ENCODE measurements around the gene PFKFB2. TPM values are rescaled to one million over a fixed set of nuclear protein-coding genes. Genes with fewer than 3 reads are reported as not detected.
A peak's percentile ranks its signal among the peaks of the same experiment; 100 is the strongest.

Gene PFKFB2
- total and polyA plus RNA-seq, 2 experiments from 2014 or later = 9.5 to 19.2 TPM

DNA sequence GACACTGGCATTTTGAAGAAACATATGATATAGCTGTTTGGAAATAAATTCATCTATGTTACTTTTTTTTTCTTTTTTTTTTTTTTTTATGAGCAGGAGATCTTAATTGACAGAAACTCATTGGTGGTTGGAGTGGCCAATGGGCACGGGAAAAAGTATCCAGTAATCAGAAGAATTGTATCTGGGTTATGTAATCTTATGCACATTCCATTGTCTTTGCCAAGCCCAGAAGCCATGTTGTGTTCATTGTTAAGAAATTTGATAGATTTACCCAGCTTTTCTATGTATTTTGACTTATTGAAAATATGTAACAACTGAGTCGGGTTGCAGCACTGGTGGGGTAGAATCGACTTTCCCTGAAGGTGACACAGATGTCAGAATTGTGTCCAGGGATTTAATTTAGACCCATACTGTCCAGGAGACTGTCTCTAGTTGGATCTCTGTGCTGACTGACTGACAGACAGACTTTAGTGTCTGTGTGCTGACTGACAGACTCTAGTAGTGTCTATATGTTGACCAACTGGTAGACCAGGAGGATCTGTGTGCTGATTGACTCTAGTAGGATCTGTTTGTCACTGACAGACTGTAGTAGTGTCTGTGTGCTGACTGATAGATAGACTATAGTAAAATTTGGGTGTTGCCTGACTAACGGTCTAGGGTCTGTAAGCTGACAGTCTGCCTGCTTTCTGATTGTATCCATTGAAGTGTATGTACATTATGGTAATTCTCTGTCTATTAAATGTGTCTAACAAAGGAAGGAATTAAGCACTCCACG, 23.3 kb downstream of the PFKFB2 start:
- H2AFZ ChIP-seq = no peak overlapping the region
- no peak for TF ChIP-seq EZH2phosphoT487 (IDR thresholded peaks at IDR 0.05; ENCODE audit: low read depth, severe bottlenecking, unreplicated experiment)
- TF ChIP-seq, protein P1, sequence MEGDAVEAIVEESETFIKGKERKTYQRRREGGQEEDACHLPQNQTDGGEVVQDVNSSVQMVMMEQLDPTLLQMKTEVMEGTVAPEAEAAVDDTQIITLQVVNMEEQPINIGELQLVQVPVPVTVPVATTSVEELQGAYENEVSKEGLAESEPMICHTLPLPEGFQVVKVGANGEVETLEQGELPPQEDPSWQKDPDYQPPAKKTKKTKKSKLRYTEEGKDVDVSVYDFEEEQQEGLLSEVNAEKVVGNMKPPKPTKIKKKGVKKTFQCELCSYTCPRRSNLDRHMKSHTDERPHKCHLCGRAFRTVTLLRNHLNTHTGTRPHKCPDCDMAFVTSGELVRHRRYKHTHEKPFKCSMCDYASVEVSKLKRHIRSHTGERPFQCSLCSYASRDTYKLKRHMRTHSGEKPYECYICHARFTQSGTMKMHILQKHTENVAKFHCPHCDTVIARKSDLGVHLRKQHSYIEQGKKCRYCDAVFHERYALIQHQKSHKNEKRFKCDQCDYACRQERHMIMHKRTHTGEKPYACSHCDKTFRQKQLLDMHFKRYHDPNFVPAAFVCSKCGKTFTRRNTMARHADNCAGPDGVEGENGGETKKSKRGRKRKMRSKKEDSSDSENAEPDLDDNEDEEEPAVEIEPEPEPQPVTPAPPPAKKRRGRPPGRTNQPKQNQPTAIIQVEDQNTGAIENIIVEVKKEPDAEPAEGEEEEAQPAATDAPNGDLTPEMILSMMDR (IDR thresholded peaks at IDR 0.05; ENCODE audit: poor library complexity) = no peak
- TF ChIP-seq EZH2 (IDR thresholded peaks at IDR 0.05; ENCODE audit: borderline replicate concordance) = no peak
- WGBS (ENCODE audit: low lambda C conversion rate, missing lambda C conversion rate) = 87% methylated on average over 5 of the region's 5 CpGs

DNA sequence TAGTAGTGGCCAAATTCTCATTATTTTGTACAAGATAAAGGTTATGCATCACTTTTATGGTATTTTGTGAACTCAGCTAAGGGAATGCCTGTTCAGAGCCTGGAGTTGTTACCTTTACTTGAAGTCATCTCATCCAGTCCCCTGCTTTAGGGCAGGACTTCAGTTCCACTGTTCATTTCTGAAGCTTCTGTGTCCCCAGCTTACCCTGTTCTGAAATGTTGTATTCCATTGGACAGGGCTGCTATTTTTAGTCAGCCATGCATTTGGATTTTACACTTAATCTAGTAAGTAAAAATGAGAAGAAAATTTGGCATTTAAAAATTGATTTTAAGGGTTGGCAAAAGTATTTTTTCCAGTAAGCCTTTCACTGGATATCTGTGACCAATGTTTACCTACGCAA, 23.9 kb downstream of the PFKFB2 start:
- no peak overlapping the region for H3K4me3 ChIP-seq
- TF ChIP-seq EZH2phosphoT487 (IDR thresholded peaks at IDR 0.05; ENCODE audit: low read depth, severe bottlenecking, unreplicated experiment) = no peak
- TF ChIP-seq EZH2 (IDR thresholded peaks at IDR 0.05; ENCODE audit: borderline replicate concordance) = no peak
- TF ChIP-seq, protein P1 (IDR thresholded peaks at IDR 0.05; ENCODE audit: poor library complexity) = no peak
- no peak overlapping the region for H3K4me2 ChIP-seq
- no peak for DNase-seq (ENCODE audit: low spot score)
- no peak overlapping the region for H3K27ac ChIP-seq
- no peaks in the 10 kb centered on the region for H3K9me3 ChIP-seq (ENCODE audit: low read depth)
- H3K79me2 ChIP-seq = no peaks in the 10 kb centered on the region
- no peaks in the 10 kb centered on the region for H3K36me3 ChIP-seq (replicated peaks; ENCODE audit: insufficient read depth, low read depth)
- no peak overlapping the region for H2AFZ ChIP-seq
- no peaks in the 10 kb centered on the region for H4K20me1 ChIP-seq (ENCODE audit: insufficient read depth, poor library complexity, severe bottlenecking)
- WGBS (ENCODE audit: low lambda C conversion rate, missing lambda C conversion rate) = 92% methylated on average over 1 of the region's 1 CpG
- H3K27me3 ChIP-seq = no peaks in the 10 kb centered on the region
- no peaks in the 10 kb centered on the region for H3K4me1 ChIP-seq (ENCODE audit: insufficient read depth)
- no peaks in the 10 kb centered on the region for H3K9me2 ChIP-seq (replicated peaks; ENCODE audit: insufficient read depth)

More for the DNA sequence above, 23.3 kb downstream of the PFKFB2 start:
- Histone ChIP-seq H3K9me3 (ENCODE audit: low read depth) (no peaks in the 10 kb centered on the region), H4K20me1 (ENCODE audit: insufficient read depth, poor library complexity, severe bottlenecking) (no peaks in the 10 kb centered on the region), H3K27me3 (no peaks in the 10 kb centered on the region), H3K36me3 (replicated peaks; ENCODE audit: insufficient read depth, low read depth) (no peaks in the 10 kb centered on the region), H3K4me1 (ENCODE audit: insufficient read depth) (no peaks in the 10 kb centered on the region), H3K4me2 (no peak overlapping the region), H3K27ac (no peak overlapping the region), H3K79me2 (no peaks in the 10 kb centered on the region), H3K9me2 (replicated peaks; ENCODE audit: insufficient read depth) (no peaks in the 10 kb centered on the region), H3K4me3 (no peak overlapping the region)
- DNase-seq (ENCODE audit: low spot score) = no peak

DNA sequence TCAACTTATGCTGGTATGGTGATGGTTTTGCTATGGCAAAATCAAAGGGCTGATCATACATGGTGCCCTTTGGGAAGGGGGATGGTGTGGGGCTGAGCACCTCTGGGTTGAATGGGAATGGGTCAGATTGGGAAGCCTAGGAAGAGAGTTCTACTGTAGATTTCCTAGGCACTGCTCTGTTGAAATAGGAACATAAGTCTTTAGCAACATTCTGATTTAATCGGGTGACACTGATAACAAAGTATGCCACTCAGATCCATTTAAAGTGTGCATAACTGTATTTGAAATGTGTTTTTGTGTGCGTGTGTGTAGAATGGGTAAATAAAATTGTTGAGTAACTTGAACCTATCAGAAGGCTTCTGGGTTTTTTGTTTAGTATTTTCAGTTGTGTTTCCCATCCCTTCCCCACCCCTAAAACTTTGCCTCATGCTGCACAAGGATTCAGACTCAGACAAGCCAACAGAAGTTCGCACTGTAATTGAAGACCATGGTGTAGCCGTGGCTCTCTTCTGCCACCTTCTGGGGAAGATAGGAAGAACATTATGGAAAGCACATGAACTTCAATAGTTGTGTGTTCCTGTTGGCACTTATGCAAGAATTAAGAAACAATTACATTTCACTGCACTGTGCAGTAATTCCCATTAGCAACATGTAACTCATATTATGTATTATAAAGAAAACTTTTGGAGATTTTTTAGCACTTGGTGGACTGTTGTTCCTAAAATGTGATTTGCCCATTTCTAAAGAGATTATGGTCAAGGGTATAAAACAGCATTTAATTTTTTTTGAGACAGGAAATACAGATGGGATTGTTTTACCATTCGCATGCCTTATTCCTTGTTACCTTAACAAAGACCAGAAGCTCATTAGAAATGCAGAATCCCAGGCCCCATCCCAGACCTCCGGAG, 24.6 kb downstream of the PFKFB2 start:
- Histone ChIP-seq H3K79me2 (no peaks in the 10 kb centered on the region), H3K36me3 (replicated peaks; ENCODE audit: insufficient read depth, low read depth) (no peaks in the 10 kb centered on the region), H3K4me2 (no peak overlapping the region), H3K9me3 (ENCODE audit: low read depth) (no peaks in the 10 kb centered on the region), H3K27me3 (no peaks in the 10 kb centered on the region), H3K4me3 (no peak overlapping the region), H4K20me1 (ENCODE audit: insufficient read depth, poor library complexity, severe bottlenecking) (no peaks in the 10 kb centered on the region), H3K27ac (no peak overlapping the region), H3K9me2 (replicated peaks; ENCODE audit: insufficient read depth) (no peaks in the 10 kb centered on the region), H2AFZ (no peak overlapping the region), H3K4me1 (ENCODE audit: insufficient read depth) (no peaks in the 10 kb centered on the region)
- peak; percentile 81 for DNase-seq (ENCODE audit: low spot score)
- 41% methylated on average over 6 of the region's 6 CpGs for WGBS (ENCODE audit: low lambda C conversion rate, missing lambda C conversion rate)
- TF ChIP-seq EZH2 (IDR thresholded peaks at IDR 0.05; ENCODE audit: borderline replicate concordance) (no peak), EZH2phosphoT487 (IDR thresholded peaks at IDR 0.05; ENCODE audit: low read depth, severe bottlenecking, unreplicated experiment) (no peak)
- TF ChIP-seq, protein P1 (IDR thresholded peaks at IDR 0.05; ENCODE audit: poor library complexity) = peak; percentile 83

Data from hepatocyte (in vitro differentiated cells).